NOMO-1 treated with dmso at 0.1 percent for 144 hours (cell line): Measurements from ENCODE around the gene ABCG4.
"Not testable (repeated sequence)": the region's sequence is repeated elsewhere in the genome, so short reads cannot be mapped to it uniquely, and the experiment has no call there.

Source experiments
- DNase-seq: peaks from one replicate; lab custom pipeline; 2025; ENCODE audit not compliant: unreplicated experiment; lab: John Stamatoyannopoulos, UW

The ABCG4 gene

DNA sequence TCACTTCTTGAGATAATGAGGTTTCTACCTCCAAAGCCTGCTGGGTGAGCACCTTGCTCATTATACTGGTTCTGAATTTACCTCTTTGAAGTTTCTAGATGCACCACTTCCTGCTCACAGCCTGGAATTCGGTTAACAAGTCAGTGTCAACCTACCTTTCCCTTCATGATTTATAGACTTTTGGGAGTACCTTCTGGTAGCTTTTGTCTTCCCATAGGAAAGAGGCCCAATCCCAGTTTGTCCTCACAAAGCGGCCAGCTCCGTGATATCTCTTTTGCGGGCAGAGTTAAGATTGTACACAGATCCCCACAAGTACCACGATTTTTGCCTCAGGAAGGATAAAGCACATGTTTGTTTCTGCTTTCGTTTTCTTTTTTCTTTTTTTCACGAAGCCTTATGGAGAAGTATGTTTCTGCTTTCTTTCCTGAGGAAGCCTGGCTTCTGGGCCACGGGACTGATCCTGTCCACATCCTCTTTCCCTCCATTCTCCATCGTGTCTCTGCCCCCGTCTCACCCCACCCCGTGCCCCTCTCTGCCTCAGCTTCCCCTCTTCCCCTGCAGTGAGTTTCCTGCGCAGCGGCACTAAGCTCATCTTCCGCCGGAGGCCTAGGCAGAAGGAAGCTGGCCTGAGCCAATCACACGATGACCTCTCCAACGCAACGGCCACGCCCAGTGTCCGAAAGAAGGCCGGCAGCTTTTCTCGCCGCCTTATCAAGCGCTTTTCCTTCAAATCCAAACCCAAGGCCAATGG, 33.2 kb upstream of the ABCG4 start:
- peak; percentile 55 for DNase-seq

DNA sequence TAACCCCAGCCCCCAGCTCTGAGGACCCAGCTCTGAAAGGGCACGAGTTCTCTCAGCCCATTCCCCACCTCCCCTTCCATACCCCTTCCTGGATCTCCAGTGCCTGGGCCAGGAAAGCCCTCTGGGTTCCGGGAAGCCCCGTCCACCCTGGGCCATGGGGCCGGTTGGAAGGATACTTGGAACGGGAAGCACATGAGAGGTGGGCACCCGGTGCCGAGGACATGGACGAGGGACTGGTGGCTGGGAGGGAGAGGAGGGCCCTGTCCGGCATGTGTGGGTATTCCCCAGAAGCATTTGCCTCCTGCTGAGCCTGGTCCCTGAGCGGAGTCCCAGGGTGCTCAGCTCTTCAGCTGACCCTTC, 32.6 kb upstream of the ABCG4 start:
- DNase-seq, result no peak

DNA sequence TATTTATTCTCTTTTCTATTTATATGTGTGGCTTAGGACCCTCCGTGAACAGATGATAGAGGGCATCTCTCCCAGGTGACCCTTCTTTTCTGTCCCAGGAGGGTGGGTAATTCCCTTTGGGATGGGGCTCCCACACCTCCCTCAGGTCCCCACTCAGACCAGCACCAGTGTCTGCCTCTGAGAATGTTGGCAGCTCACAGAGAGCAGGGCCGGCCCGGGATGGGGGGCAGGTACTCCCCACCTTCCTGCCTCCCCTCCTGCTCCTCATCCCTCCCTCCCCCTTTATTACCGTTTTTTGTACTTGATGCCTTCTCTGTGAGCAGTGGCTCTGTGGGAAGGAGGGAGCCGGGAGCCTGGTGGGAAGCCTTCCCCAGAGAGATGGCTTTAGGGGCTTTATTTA, 32.3 kb upstream of the ABCG4 start:
- no peak for DNase-seq

DNA sequence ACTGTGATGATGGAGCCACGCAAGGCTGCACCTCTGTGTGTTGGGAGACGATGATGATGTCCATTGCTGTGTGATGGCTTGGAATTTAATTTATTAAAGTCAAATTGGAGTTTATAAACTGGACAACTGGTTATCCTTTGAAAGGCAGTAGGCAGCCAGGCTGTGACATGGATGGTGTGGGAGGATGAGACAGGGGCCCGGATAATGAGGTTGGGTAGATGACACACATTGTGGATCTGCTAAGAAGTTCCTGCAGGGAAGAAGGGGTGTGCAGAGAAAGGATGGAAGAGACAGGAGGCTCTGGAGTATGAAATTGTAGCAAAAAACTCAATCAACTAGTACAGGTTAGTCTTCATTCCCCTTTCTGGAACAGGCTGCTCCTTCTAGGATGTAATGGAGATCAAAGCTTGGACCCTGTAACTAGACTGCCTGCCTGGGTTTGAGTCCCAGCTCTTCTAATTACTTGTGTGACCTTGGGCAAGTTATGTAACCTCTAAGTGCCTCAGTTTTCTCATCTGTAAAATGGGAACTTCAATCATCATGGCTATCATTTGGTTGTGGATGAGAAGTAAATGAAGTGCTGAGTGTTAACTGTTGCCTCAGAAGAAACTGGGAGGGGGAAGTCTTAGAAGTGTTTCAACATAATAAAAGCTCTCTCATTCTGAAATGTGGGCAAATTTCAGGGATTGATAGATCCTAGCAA, 31.7 kb upstream of the ABCG4 start:
- no peak for DNase-seq

DNA sequence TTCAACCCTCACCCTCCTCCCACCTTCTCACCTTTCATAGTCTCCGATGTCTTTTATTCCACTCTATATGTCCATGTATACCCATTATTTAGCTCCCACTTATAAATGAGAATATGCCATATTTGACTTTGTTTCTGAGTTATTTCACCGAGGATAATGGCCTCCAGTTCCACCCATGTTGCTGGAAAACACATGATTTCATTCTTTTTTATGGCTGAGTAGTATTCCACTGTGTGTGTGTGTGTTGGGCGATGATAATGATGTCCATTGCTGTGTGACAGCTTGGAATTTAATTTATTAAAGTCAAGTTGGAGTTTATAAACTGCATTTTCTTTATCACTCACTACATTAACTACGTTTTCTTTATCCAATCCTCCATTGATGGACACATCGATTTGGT, 30.6 kb upstream of the ABCG4 start:
- no peak for DNase-seq

DNA sequence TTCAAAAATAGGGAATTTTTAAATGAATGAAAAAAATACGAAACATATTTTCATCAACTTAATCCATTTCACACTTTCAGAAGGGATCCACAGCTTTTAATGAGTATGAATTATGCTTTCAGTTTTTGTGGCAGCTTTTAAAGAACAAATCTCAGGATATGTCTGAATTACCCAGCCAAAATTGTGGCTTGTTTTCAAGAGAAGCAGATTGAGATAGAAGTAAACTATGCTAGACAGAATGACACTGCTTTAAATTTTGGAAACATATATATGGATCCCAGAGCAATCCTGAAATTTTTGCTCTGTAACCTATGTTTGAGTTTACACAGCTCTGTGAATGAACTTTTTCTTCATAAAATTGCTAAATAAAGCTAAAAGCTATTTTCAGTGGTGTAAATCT, 29.9 kb upstream of the ABCG4 start:
- DNase-seq, result no peak

DNA sequence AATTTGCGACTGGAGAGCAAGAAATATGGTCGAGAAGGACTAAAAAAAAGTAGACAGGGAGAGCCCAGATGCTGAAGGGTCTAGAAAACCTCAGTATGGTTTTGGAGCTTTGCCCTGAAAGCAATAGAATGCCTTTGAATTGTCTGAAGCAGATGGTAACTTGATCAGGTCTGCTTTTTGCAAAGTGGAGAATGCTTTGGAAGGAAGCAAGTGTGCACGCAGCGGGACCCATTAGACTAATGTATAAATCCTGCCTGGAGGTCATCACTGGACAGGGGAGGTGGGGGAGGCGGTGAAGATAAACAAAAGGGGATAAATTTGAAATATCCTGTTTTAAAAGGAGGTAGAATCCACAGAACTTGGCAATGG, 28.2 kb upstream of the ABCG4 start:
- DNase-seq, result no peak

DNA sequence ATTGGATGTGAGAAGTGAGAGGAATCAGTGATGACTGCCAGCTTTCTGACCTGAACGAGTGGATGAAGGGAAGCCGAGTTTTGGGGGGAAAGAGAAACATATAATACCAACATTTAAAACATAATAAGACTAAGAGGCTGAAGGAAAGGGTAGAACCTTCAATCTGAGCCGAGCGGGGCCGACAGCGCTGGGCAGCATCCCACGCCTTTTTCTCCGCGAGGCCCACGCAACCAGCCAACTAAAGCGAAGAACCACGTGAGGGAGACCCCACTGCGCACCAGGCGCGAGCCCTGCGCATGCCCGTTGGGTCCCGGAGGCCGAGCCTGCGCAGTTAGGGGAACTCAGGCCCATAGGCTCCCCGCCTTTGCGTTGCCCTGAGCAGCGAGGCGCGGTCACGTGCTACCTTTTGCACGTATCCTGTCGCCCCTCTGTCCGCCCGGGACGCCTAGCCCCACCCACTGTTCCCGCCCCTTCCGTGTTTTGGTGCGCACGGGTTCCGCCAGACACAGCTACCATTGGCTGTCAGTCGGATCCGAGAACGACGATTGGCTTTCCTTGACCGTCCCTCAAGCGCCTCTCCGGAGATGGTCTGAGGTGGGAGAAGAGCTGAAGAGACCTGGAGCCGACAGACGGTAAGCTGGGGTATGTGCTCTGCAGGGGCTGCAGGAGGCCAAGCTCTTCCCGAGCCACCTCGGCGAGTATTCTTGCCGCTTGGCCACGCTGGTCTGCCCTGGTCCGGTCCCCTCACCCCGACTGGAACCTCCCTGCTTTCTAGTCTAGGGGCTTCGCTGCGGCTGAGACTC, 27.6 kb upstream of the ABCG4 start, which contains the start of gene HINFP:
Gene HINFP (plus strand): TSS at position 573 of the 803 bp plus-strand sequence. CDS start 5,365 bp downstream, outside the sequence.
- DNase-seq, result peak; percentile 99

DNA sequence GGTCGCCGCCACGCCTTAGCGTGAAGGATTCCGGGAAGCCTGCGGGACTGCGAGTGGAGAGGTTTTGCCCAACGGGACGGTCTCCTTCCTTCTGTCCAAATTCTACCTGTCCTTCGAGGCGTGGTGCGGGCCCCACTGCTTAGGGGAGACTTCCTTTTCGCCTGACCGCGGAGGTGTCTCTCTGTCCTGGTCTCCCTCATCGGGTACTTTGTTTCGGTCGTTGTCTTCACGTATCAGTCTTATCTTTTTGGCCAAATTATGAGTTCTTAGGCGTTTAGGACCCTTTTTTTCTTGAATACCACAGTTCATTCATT, 27.1 kb upstream of the ABCG4 start:
- DNase-seq, result no peak

DNA sequence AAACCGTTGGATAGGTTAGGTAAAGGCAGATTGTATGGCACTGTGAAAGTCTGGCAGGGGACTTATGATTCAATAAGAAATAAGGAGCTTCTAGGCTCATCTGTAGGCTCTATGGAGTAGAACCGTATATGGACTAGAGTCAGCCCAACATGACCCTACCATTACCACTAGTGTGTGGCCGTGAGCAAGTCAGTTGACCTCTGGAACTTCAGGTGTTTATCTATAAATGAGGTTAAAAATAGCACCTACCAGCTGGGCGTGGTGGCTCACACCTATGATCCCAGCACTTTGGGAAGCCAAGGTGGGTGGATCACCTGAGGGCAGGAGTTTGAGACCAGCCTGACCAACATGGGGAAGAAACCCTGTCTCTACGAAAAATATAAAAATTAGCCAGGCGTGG, 23.0 kb upstream of the ABCG4 start:
- DNase-seq, result no peak

DNA sequence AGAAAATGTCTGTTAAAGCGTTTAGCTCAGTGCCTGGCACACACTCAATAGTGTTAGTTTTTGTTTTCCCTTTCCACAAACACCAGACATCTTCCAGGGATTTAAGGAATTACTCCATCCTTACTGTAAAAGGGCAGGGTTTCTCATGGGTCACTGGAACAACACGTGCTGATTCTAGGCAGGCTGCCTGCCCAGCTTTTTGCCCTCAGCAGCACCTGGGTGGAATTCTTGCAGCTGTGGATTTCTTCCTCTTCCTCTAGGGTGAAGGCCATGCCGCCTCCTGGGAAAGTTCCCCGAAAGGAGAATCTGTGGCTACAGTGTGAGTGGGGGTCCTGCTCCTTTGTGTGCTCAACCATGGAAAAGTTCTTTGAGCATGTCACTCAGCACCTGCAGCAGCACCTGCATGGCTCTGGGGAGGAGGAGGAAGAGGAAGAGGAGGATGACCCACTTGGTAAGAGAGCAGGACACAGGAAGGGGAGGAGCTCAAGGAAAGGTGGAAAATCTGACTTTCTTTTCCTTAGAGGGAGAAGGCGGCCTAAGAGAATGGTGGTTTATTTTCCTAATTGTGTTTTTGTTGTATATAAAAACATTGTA, 22.1 kb upstream of the ABCG4 start:
- no peak for DNase-seq

DNA sequence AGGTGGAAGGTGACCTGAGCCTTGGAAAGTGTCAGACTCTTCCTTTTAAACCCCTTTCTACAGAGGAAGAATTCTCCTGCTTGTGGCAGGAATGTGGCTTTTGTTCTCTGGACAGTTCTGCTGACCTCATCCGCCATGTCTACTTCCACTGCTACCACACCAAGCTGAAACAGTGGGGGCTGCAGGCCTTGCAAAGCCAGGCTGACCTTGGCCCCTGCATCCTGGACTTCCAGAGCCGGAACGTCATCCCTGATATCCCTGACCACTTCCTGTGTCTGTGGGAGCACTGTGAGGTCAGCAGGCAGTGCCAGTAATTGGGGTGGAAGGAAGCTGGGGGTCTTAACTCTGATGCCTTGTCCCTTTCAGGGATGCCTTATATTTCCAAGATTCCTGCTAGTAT, 18.2 kb upstream of the ABCG4 start:
- DNase-seq, result no peak

DNA sequence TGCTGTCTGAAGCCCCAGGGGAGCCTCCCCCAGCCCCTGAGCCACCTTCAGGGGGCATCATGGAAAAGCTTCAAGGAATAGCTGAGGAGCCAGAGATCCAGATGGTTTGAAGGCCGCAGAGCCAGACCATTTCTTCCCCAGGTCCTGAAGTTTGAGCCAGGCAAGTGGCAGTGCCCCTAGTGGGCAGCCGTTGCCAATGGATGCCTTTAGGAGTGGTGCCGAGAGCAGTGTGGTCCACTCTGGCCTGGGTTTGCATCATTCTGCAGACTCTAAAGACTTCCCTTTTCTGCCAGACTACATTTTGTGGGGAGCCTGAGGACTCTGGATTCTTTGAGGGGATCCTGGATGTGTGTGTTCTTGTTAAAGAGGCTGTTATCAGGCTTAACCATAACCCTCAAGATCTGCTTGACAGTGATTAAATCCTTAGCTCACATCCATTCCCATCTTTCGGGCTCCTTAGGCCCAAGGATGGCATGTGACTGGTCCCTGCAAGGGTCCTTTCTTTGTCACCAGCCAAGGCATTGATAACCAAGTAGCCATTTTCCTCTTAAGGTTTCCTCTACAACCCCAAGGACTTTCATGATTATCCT, 14.4 kb upstream of the ABCG4 start:
- DNase-seq, result no peak

DNA sequence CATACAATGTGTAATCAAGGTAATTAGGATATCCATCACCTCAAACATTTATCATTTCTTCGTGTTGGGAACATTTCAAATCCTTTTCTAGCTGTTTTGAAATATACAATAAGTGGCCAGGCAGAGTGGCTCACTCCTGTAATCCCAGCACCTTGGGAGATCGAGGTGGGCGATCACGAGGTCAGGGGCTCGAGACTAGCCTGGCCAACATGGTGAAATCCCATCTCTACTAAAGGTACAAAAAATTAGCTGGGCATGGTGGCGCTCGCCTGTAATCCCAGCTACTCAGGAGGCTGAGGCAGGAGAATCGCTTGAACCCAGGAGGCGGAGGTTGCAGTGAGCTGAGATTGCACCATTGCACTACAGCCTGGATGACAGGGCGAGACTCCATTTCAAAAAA, 9.6 kb upstream of the ABCG4 start:
- DNase-seq, result not testable (repeated sequence)

DNA sequence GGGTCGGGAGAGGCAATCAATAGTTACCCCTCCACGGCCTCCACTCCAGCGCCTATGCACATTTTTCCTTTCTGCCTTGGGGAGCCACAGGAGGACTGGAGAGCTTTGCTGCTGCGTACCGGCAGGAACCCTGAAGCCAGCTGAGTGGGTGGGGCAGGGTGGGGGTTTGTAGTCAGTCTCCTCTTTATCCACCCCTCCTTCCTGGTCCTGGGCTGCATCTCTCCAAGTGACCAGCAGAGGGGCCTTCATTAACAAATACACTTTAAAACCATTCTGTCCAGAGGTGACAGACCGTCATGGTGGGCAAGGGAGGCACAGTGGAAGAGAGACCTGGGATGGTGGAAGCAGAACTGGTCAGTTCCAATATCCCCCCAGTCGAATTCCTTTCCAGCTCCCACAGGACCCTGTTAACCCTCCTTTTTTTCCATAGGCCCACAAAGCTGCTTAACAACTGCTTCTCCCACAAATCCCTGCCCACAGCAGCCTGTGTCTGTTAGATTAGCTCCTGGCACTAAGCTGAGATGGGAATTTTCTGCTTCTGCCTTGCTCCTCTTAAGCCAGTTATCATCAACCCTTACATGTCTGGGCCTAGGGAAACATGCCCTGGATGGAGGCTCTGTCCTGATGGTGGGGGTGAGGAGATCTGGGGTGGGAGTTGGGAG, 3.9 kb upstream of the ABCG4 start:
- DNase-seq, result peak; percentile 31

DNA sequence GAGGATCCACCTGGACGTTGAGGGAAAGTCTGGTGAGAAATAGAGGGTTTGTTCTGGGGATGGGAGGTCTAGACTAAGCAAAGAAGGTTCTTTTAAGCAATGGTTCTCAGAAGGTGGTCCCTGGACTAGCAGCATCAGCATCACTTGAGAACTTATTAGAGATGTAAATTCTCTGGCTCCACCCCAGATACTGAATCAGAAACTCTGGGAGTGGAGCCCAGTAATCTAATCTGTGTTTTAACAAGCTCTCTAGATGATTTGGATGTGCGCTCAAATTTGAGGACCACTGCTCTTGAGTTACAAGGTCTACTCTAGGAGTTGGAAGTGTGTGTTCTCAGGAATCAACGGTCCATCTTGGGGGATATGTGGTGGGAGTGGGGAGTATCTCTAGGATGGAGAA, 3.3 kb upstream of the ABCG4 start:
- no peak for DNase-seq

DNA sequence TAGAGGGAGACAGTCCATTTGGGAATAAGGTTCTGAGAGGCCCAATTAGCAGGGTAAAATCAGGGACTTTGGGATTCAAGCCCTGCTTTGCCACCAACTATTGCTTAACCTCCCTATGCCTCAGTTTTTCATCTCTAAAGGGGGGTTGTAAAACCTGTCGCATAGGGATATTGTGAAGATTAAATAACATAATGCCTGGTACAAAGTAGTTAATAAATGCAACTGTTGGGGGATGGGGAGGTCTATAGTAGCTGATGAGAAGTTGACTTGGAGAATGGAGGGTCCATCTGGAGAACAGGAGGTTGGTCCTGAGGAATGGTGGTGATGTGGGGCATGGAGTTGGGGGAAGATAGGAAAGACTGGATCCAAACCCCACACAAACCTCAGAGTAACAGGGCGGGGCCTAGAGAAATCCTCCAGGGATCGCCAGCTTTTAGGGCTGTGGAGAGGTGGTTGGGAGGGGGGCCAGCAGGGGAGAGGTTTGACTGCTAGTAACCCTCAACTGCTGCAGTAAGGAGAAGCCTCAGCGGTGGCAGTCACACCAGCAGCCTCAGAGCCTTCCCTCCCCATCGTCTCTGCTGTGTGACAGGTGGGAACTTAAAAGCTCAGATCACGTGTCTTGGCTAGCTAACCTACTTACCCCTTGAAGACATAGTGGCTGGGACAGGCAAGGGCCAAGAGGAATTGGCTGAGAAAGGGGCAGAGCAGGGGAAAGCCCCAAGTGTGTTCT, 1.1 kb upstream of the ABCG4 start:
- DNase-seq, result no peak

DNA sequence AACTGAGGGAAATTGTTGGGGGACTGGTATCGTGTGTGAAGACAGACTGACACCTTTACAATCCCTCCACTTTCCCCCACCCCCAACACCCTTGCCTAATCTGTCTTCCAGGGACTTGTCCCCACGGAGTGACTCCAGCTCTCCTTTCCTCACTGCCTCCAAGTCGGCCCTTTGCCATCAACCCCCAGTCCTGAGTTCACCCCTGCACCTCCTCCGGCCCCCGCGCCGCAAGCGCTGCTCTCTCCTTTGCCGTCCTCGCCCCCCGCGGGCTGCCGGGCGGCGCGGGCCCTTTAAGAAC, 183 bp upstream of the ABCG4 start:
- no peak for DNase-seq

DNA sequence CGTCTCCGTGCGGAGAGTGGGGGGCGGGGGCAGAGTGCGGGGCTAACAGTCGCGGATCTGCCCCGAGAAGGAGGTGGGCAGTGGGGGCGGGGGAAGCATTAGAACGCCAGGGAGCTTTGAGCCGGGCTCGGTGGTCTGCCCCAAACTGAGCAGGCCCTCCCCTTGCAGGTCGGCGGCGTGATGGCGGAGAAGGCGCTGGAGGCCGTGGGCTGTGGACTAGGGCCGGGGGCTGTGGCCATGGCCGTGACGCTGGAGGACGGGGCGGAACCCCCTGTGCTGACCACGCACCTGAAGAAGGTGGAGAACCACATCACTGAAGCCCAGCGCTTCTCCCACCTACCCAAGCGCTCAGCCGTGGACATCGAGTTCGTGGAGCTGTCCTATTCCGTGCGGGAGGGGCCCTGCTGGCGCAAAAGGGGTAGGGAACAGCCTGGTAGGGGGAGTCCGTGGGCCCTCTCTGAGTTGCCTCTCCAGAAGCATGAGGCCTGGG, 979 bp downstream of the ABCG4 start:
- no peak for DNase-seq

DNA sequence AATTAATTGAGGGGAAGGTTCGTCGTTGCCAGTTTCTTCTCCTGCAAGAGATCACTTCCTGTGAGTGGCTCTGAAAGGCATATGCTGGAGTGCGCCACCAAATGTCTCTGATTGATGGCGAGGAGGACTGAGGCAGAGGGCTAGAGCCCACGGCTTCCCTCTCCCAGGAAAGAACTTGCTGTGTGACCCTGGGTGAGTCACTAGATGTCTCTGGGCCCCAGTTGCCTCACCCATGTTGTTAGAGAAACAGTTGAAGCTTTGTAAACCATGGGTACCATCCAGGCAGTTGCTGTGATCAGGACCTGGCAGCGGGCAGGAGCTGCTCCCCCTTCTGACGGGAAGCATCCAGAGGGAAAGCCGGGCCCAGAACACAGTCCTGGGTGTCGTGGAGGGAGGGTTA, 3.2 kb downstream of the ABCG4 start:
- DNase-seq, result no peak
